Stimulated activated memory B cell treated with anti-CD40 and anti-IgM and Interleukin-4, amounts not matched to agents 10 μg/mL and 1 μg/mL and 100 μg/mL, for 72 hours (primary cell): ENCODE measurements around the gene FCER1G.

ENCODE experiments used
- ATAC-seq: fragments of 150-1000 bp; cut with Tn5 transposase; 2 replicates; pipeline ENCODE4 v1.10.0; 2021
- H3K27ac Mint-ChIP-seq: one replicate; pipeline ENCODE4 v1.8.0; 2022; ENCODE audit warnings: mild to moderate bottlenecking, mixed read lengths
- H3K27me3 Mint-ChIP-seq: one replicate; pipeline ENCODE4 v1.8.0; 2022; ENCODE audit warnings: mixed read lengths
- H3K36me3 Mint-ChIP-seq: one replicate; pipeline ENCODE4 v1.8.0; 2022; ENCODE audit warnings: mixed read lengths
- H3K4me1 Mint-ChIP-seq: one replicate; pipeline ENCODE4 v1.8.0; 2022; ENCODE audit warnings: mixed read lengths
- H3K4me3 Mint-ChIP-seq: one replicate; pipeline ENCODE4 v1.8.0; 2022; ENCODE audit warnings: mild to moderate bottlenecking, moderate library complexity, mixed read lengths
- H3K9me3 Mint-ChIP-seq: one replicate; pipeline ENCODE4 v1.8.0; 2022; ENCODE audit warnings: mixed read lengths

Gene FCER1G

GRCh38 chr1:161177936-161178244 is 37.2 kb upstream of the FCER1G start:
- Mint-ChIP-seq H3K4me3 (peak overlapping the region; percentile 95), H3K36me3 (peaks cover 30% of the 10 kb centered on the region), H3K27me3 (no peaks in the 10 kb centered on the region), H3K27ac (peak overlapping the region; percentile 95), H3K9me3 (no peaks in the 10 kb centered on the region), H3K4me1 (peaks cover 59% of the 10 kb centered on the region)
- ATAC-seq, result no peak

GRCh38 chr1:161179698-161180097 is 35.4 kb upstream of the FCER1G start:
- peaks cover 12% of the 10 kb centered on the region for H3K36me3 Mint-ChIP-seq
- H3K27me3 Mint-ChIP-seq, result no peaks in the 10 kb centered on the region
- ATAC-seq, result no peak
- no peak overlapping the region for H3K4me3 Mint-ChIP-seq
- H3K27ac Mint-ChIP-seq, result no peak overlapping the region
- no peaks in the 10 kb centered on the region for H3K9me3 Mint-ChIP-seq
- H3K4me1 Mint-ChIP-seq, result peaks cover 62% of the 10 kb centered on the region

- no peak for ATAC-seq
- Mint-ChIP-seq H3K27ac (peak overlapping the region; percentile 57), H3K4me1 (peaks cover 62% of the 10 kb centered on the region), H3K27me3 (no peaks in the 10 kb centered on the region), H3K36me3 (peaks cover 2% of the 10 kb centered on the region), H3K9me3 (no peaks in the 10 kb centered on the region), H3K4me3 (no peak overlapping the region)
These were observed 34.5 kb upstream of the FCER1G start for GRCh38 chr1:161180639-161181038.

GRCh38 chr1:161182214-161182613 is 32.9 kb upstream of the FCER1G start:
- H3K9me3 Mint-ChIP-seq, result no peaks in the 10 kb centered on the region
- H3K27me3 Mint-ChIP-seq, result no peaks in the 10 kb centered on the region
- peaks cover 67% of the 10 kb centered on the region for H3K4me1 Mint-ChIP-seq
- peak; percentile 50 for ATAC-seq
- no peak overlapping the region for H3K4me3 Mint-ChIP-seq
- peak overlapping the region; percentile 86 for H3K27ac Mint-ChIP-seq
- no peaks in the 10 kb centered on the region for H3K36me3 Mint-ChIP-seq

- Mint-ChIP-seq H3K9me3 (no peaks in the 10 kb centered on the region), H3K4me3 (peak overlapping the region; percentile 17), H3K27me3 (no peaks in the 10 kb centered on the region), H3K4me1 (peaks cover 81% of the 10 kb centered on the region), H3K27ac (peak overlapping the region; percentile 86), H3K36me3 (no peaks in the 10 kb centered on the region)
- peak; percentile 86 for ATAC-seq
These were observed 29.8 kb upstream of the FCER1G start for GRCh38 chr1:161185282-161185682.

GRCh38 chr1:161185732-161186311 is 29.3 kb upstream of the FCER1G start:
- Mint-ChIP-seq H3K27ac (peak overlapping the region; percentile 86), H3K9me3 (no peaks in the 10 kb centered on the region), H3K4me3 (peak overlapping the region; percentile 7), H3K27me3 (no peaks in the 10 kb centered on the region), H3K4me1 (peaks cover 81% of the 10 kb centered on the region), H3K36me3 (no peaks in the 10 kb centered on the region)
- ATAC-seq, result peak; percentile 87

- H3K4me1 Mint-ChIP-seq, result peaks cover 76% of the 10 kb centered on the region
- no peaks in the 10 kb centered on the region for H3K36me3 Mint-ChIP-seq
- no peaks in the 10 kb centered on the region for H3K9me3 Mint-ChIP-seq
- H3K27ac Mint-ChIP-seq, result peak overlapping the region; percentile 86
- no peak overlapping the region for H3K4me3 Mint-ChIP-seq
- ATAC-seq, result no peak
- H3K27me3 Mint-ChIP-seq, result no peaks in the 10 kb centered on the region
These were observed 27.8 kb upstream of the FCER1G start for GRCh38 chr1:161187311-161187710.

- Mint-ChIP-seq H3K27ac (peak overlapping the region; percentile 86), H3K4me1 (peaks cover 75% of the 10 kb centered on the region), H3K36me3 (no peaks in the 10 kb centered on the region), H3K9me3 (no peaks in the 10 kb centered on the region), H3K27me3 (no peaks in the 10 kb centered on the region), H3K4me3 (no peak overlapping the region)
- no peak for ATAC-seq
These were observed 26.7 kb upstream of the FCER1G start for GRCh38 chr1:161188381-161188780.

- Mint-ChIP-seq H3K27ac (peak overlapping the region; percentile 86), H3K4me1 (peaks cover 69% of the 10 kb centered on the region), H3K9me3 (no peaks in the 10 kb centered on the region), H3K4me3 (no peak overlapping the region), H3K36me3 (no peaks in the 10 kb centered on the region), H3K27me3 (no peaks in the 10 kb centered on the region)
- no peak for ATAC-seq
These were observed 26.1 kb upstream of the FCER1G start for GRCh38 chr1:161189036-161189435.

GRCh38 chr1:161190962-161191521 is 24.1 kb upstream of the FCER1G start:
- no peak for ATAC-seq
- Mint-ChIP-seq H3K4me3 (no peak overlapping the region), H3K27me3 (no peaks in the 10 kb centered on the region), H3K36me3 (no peaks in the 10 kb centered on the region), H3K27ac (peak overlapping the region; percentile 57), H3K4me1 (peaks cover 65% of the 10 kb centered on the region), H3K9me3 (no peaks in the 10 kb centered on the region)

- H3K36me3 Mint-ChIP-seq, result no peaks in the 10 kb centered on the region
- no peak overlapping the region for H3K4me3 Mint-ChIP-seq
- H3K4me1 Mint-ChIP-seq, result peaks cover 58% of the 10 kb centered on the region
- no peak for ATAC-seq
- peak overlapping the region; percentile 26 for H3K27ac Mint-ChIP-seq
- H3K9me3 Mint-ChIP-seq, result no peaks in the 10 kb centered on the region
- no peaks in the 10 kb centered on the region for H3K27me3 Mint-ChIP-seq
These were observed 23.1 kb upstream of the FCER1G start for GRCh38 chr1:161191971-161192370.

GRCh38 chr1:161192476-161193465 is 22.3 kb upstream of the FCER1G start:
- Mint-ChIP-seq H3K27me3 (no peaks in the 10 kb centered on the region), H3K9me3 (no peaks in the 10 kb centered on the region), H3K36me3 (no peaks in the 10 kb centered on the region), H3K27ac (peak overlapping the region; percentile 85), H3K4me1 (peaks cover 50% of the 10 kb centered on the region), H3K4me3 (no peak overlapping the region)
- ATAC-seq, result peak; percentile 82

- ATAC-seq, result no peak
- H3K27ac Mint-ChIP-seq, result no peak overlapping the region
These were observed 21.4 kb upstream of the FCER1G start for GRCh38 chr1:161193561-161194235.

GRCh38 chr1:161195171-161195570 is 19.9 kb upstream of the FCER1G start:
- Mint-ChIP-seq H3K4me1 (peaks cover 35% of the 10 kb centered on the region), H3K4me3 (no peak overlapping the region), H3K27me3 (no peaks in the 10 kb centered on the region), H3K36me3 (no peaks in the 10 kb centered on the region), H3K27ac (peak overlapping the region; percentile 40), H3K9me3 (no peaks in the 10 kb centered on the region)
- ATAC-seq, result peak; percentile 78

More at GRCh38 chr1:161193561-161194235, 21.4 kb upstream of the FCER1G start:
- H3K36me3 Mint-ChIP-seq, result no peaks in the 10 kb centered on the region
- peaks cover 43% of the 10 kb centered on the region for H3K4me1 Mint-ChIP-seq
- no peaks in the 10 kb centered on the region for H3K9me3 Mint-ChIP-seq
- no peak overlapping the region for H3K4me3 Mint-ChIP-seq
- H3K27me3 Mint-ChIP-seq, result no peaks in the 10 kb centered on the region

GRCh38 chr1:161196111-161196510 is 19.0 kb upstream of the FCER1G start:
- ATAC-seq, result no peak
- Mint-ChIP-seq H3K27me3 (no peaks in the 10 kb centered on the region), H3K36me3 (no peaks in the 10 kb centered on the region), H3K27ac (peak overlapping the region; percentile 40), H3K4me3 (no peak overlapping the region), H3K9me3 (no peaks in the 10 kb centered on the region), H3K4me1 (peaks cover 38% of the 10 kb centered on the region)
